ENCODE results near the gene MNT.

DNA sequence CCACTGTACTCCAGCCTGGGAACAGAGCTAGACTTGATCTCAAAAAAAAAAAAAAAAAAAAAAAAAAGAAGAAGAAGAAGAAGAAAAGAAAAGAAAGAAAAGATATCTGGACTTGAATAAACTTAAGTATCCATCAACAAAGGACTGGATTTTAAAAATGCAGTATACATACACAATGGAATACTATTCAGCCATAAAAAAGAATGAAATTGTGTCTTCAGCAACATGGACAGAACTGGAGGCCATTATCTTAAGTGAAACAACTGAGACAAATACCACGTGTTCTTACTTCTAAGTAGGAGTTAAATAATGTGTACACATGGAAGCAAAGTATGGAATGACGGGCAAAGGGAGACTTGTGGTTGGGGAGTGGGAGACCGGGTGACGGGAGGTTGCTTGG is 40.1 kb upstream of the MNT start:
- TF ChIP-seq GATA3 (IDR thresholded peaks at IDR 0.05; ENCODE audit: low read depth, low read length) (no peak), GATA2 (IDR thresholded peaks at IDR 0.05; ENCODE audit: low read depth, low read length) (no peak)

Measured in SH-SY5Y (cell line).